ENCODE results near the gene MYO9B.

MYO9B gene

DNA sequence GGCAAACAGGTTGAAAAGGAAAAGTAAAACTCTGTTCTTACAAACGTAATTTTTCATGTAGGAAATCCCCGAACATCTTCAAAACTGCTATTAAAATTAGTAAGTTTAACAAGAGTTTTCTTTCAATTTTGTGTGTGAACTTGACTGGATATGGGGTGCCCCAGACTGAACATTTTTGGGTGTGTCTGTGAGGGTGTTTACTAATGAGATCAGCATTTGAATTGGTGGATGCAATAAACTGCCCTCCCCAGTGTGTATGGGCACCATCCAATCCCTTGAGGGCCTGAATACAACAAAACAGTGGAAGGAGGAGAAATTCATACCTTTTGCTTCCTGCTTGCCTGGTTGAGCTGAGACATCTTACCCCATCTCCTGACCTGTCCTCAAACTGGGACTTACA, 12.1 kb upstream of the MYO9B start:
- no peak for DNase-seq

- no peak for DNase-seq
These were observed 6.4 kb upstream of the MYO9B start for GRCh38 chr19:17069193-17069592.

GRCh38 chr19:17070421-17070820, 5.2 kb upstream of the MYO9B start:
- no peak for DNase-seq

DNA sequence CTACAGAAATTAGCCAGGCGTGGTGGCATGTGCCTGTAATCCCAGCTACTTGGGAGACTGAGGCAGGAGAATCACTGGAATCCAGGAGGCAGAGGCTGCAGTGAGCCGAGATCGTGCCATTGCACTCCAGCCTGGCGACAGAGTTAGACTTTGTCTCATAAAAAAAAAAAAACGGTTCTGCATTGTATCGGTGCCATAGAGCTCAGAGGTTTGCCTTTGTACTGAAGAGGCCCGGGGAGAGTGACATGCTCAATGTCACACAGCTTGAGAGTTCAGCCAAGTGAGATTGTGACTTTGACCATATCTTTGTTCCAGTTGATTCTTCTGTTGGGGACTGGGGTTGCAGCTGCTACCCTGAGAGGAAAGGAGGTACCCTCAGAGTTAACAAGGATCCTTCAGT, 4.7 kb upstream of the MYO9B start:
- no peak for DNase-seq

- DNase-seq = peak; percentile 41
These were observed 1.5 kb upstream of the MYO9B start for GRCh38 chr19:17073869-17074633.

DNA sequence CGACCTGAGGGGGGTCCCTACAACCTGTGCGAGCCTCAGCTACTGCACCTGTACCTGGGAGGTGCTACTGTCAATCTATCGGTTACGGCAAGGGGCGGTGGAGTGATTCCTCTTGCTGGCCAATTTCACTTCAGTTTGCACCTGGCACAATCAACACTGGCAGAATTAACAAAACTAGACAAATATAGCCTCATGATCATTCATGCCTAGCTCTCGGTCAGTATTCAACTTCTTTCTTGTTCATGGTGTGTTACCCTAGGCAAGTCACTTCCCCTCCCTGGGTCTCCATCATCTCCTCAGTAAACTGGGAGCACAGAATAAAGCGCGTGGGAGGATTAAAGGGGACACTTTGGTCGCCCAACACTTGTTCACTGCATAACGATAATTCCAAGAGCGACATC, 943 bp upstream of the MYO9B start:
- no peak for DNase-seq

- DNase-seq = peak; percentile 73
These were observed 426 bp downstream of the MYO9B start for GRCh38 chr19:17075864-17076542.

DNA sequence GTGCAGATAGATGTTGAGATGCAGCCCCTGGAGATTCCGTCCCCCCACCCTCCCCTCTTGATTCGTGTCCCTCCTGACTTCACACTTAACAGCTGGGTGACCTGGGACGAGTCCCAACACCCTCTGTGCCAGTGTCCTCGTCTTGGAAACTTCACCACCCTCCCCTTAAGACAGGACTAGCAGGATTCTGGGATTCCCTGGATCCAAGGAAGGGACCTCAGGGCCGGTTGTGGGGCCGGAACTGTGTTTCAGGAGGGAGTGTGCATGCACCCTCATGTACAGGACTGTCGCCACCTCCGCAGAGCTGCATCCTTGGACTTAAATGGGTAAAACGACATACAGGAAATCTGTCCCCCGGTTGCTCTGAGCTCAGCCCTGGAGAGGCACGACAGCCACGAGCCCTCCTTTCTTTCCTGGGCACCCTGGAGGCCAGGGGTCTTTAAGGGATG, 990 bp downstream of the MYO9B start:
- DNase-seq = no peak

DNA sequence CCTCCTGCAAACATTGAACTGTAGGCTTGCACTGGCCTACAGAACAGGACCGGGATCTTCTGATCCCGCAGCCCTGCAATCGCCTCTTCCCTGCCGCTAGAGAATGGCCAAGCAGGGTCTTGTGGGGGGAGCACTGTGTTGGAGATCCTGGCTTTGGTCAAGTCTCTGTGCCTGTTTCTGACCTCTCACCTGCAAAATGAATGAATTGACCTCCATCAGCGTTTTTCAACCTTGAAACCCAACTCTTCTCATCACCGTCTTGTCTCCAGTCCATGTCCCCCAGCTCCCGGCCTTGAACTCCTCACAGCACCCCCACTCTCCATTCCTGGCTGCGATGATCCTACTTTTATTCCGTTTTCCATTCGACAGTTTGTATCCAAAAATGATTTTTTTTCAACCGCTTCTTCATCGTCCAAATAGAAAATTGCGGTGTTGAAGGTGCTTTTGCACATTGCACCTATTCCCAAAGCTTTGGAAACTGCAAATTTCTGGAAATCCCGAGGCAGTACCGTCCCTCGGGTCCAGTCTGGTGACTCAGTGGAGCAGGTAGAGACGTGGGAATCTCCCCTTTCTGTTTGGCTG, 2.0 kb downstream of the MYO9B start:
- DNase-seq = no peak

GRCh38 chr19:17078036-17078919, 2.7 kb downstream of the MYO9B start:
- no peak for DNase-seq

- no peak for DNase-seq
These were observed 3.5 kb downstream of the MYO9B start for GRCh38 chr19:17078920-17079709.

GRCh38 chr19:17079710-17080439, 4.3 kb downstream of the MYO9B start:
- peak; percentile 69 for DNase-seq

GRCh38 chr19:17080440-17080801, 4.8 kb downstream of the MYO9B start:
- DNase-seq = no peak

DNA sequence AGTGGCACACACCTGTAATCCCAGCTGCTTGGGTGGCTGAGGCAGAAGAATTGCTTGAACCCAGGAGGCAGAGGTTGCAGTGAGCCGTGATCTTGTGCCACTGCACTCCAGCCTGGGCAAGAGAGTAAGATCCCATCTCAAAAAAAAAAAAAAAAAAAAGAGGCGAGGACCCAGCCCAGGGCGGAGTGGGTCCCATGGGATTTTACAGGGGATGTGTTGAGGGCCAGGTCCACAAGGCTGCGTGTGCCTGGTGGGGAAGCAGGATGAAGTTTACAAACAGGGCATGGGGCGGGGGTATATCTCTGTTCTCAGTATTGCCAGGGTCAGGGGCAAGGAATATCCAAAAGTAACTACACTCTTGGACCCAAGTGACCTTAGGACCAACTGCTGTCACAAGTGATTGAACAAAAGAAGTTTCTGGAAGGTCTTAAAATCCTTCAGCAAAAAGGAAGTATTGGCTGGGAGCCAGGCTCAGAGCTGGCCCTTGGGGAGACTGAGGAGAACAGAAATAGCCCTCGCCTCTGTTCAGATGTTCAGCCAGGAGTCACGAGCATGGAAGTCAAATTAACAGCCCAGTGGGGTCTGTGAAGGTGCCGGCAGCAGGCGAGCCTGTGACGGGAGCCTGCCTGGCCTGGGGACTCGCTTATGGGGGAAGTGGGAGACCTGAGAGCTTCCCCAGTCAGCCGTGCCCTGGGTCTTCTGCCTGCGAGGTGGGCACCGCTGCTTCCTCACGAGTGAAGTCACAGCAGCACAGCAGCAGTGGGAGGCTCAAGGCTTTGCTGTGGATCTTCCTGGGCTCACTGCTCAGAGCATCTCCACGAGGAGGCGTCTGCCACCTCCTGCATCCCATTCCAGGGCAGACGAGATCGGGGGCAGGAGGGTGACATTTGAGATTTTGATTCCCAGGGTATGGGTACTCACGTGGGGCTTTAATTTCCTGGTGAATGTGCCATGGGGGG, 6.4 kb downstream of the MYO9B start:
- DNase-seq = no peak

DNA sequence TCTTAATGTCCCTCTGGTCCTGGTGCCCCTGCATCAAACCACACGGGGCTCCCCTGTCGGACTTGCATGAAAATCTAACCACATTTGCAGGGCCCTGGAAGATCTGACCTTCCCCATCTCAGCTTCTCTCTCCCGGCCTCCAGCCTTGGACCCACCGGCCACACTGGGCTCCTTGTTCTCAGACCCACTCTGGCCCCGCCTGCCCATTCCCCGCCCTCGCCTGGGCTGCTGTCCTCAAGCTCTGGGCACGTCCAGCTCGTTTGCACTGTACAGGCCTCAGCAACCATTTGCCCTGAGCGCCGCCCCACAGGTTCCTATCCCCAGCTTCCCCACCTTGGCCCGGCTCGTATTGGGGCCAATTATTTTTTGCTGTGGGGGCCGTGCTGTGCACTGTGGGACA, 10.5 kb downstream of the MYO9B start:
- DNase-seq = no peak

GRCh38 chr19:17086834-17087233, 11.3 kb downstream of the MYO9B start:
- DNase-seq = no peak

DNA sequence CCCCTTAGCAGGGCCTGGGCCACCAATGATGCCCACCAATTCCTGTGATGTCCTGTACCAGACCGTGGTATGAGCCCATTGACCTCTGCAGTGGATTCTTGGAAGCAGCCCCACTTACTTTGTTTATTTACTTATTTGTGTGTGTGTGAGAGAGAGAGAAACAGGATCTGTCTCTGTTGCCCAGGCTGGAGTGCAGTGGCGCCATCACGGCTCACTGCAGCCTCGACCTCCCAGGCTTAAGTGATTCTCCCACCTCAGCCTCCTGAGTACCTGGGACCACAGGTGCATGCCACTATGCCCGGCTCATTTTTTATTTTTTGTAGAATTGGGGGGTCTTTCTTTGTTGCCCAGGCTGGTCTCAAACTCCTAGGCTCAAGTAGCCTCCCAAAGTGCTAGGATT, 13.0 kb downstream of the MYO9B start:
- DNase-seq = no peak

DNA sequence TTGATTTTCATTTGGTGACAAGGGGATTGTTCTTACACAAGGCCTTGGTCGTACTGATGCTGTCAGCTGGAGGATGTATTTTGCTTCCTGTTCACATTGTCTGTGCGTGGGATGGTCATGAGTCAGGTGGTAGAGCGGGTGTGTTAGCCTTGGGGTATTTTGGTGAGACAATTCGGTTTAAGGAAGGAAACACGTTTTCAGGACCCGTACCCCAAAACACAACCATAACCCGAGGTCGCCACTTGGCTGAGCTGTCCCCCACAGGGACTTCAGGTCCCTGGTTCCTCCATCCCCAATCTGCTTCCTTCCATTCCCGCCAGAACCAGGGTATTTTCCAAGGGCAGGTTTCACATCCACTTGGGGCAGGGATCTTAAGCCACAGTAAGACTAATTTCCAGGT, 15.0 kb downstream of the MYO9B start:
- peak; percentile 76 for DNase-seq

- peak; percentile 70 for DNase-seq
These were observed 16.3 kb downstream of the MYO9B start for GRCh38 chr19:17091758-17092333.

DNA sequence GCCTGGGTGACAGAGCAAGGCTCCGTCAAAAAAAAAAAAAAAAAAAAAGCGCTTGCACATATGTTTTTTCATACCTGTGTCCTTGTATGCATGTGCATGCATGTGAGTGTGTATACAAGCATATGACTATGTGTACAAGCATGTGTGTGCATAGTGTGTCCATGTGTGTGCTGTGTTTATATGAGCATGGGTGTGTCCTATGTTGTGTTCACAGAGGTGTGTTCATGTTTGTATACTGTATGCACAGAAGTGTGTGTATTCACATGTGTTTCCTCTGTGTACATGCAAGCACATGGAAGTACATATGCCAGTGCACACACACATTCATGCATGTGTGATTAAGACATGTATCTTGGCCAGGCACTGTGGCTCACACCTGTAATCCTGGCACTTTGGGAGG, 17.1 kb downstream of the MYO9B start:
- no peak for DNase-seq

Measured in CD4-positive, alpha-beta T cell treated with Interleukin-15 for 1 hour (primary cell).